H1 (cell line): ENCODE results near the gene CCBE1. TPM values are rescaled to one million over a fixed set of nuclear protein-coding genes. Genes with fewer than 3 reads are reported as not detected.

Experiments used
- CTCF ChIA-PET: fragments of 300-600 bp; sonication (Branson Sonifier 250); formaldehyde crosslinking; loops from one replicate; lab custom pipeline; 2021; ENCODE audit not compliant: partially characterized antibody; lab: Charles Lee
- POLR2A ChIA-PET: fragments of 300-600 bp; sonication (Branson Sonifier 250); formaldehyde crosslinking; loops from one replicate; lab custom pipeline; 2021; ENCODE audit warnings: inconsistent platforms; ENCODE audit not compliant: partially characterized antibody; lab: Charles Lee
- DNase-seq, 2 experiments: peaks; one replicate each; pipeline versions ENCODE4 v3.0.0 to v3.0.0-alpha.2; 2010 to 2022; ENCODE audit warnings: low spot score in 2 of 2, low read depth in 1 of 2, mixed read lengths in 1 of 2
- FAIRE-seq: peaks from 2 replicates; lab custom pipeline; 2011; peaks lifted over from hg19 to GRCh38; lab: Jason Lieb, UNC
- H2AFZ ChIP-seq: 2 replicates; pipeline ENCODE4 v1.8.1; 2012; ENCODE audit warnings: low read length, inconsistent platforms
- H2AK5ac ChIP-seq: 2 replicates; pipeline ENCODE4 v1.6.1; 2013; ENCODE audit warnings: low read depth, low read length
- H2BK120ac ChIP-seq: replicated peaks from 2 replicates; pipeline ENCODE3; 2013; ENCODE audit warnings: low read depth, low read length, inconsistent platforms
- H2BK12ac ChIP-seq: 2 replicates; pipeline ENCODE4 v1.6.1; 2013; ENCODE audit warnings: low read depth, low read length
- H2BK15ac ChIP-seq: 2 replicates; pipeline ENCODE4 v1.6.1; 2013; ENCODE audit warnings: low read length
- H2BK20ac ChIP-seq: 2 replicates; pipeline ENCODE4 v1.6.1; 2013; ENCODE audit warnings: low read length
- H2BK5ac ChIP-seq: 2 replicates; pipeline ENCODE4 v1.6.1; 2013; ENCODE audit warnings: low read depth, low read length
- H3K14ac ChIP-seq: 2 replicates; pipeline ENCODE4 v1.6.1; 2013; ENCODE audit warnings: inconsistent platforms; ENCODE audit not compliant: insufficient read length
- H3K18ac ChIP-seq: 2 replicates; pipeline ENCODE4 v1.6.1; 2013; ENCODE audit warnings: low read length; ENCODE audit errors: extremely low read depth
- H3K23ac ChIP-seq: 2 replicates; pipeline ENCODE4 v1.6.1; 2013; ENCODE audit warnings: inconsistent platforms; ENCODE audit not compliant: insufficient read length
- H3K23me2 ChIP-seq: 2 replicates; pipeline ENCODE4 v1.6.1; 2013; ENCODE audit warnings: low read depth, low read length
- H3K27ac ChIP-seq: 2 replicates; pipeline ENCODE4 v1.6.1; 2011; ENCODE audit warnings: low read depth, low read length, inconsistent platforms
- H3K27me3 ChIP-seq, 4 experiments: replicated peaks in 1 of 4; 1 replicate in 1 of 4; 2 replicates in 3 of 4; pipeline versions ENCODE4 v1.6.1 to v1.8.1; 2011 to 2013; ENCODE audit warnings: low read length in 3 of 4, mild to moderate bottlenecking in 3 of 4, inconsistent platforms in 2 of 4, mixed read lengths in 2 of 4, moderate library complexity in 1 of 4; ENCODE audit not compliant: control insufficient read depth in 3 of 4, insufficient read depth in 3 of 4; ENCODE audit errors: extremely low read depth in 1 of 4
- H3K36me3 ChIP-seq, 4 experiments: 2 replicates each; pipeline versions ENCODE4 v1.6.1 to v1.8.1; 2011 to 2013; ENCODE audit warnings: mild to moderate bottlenecking in 4 of 4, low read length in 3 of 4, moderate library complexity in 2 of 4, control low read depth in 1 of 4, inconsistent platforms in 1 of 4; ENCODE audit not compliant: insufficient read depth in 4 of 4, control insufficient read depth in 2 of 4
- H3K4ac ChIP-seq: replicated peaks from 2 replicates; pipeline ENCODE3; 2013; ENCODE audit warnings: low read length, low read depth, mixed read lengths, inconsistent platforms; ENCODE audit not compliant: insufficient read length
- H3K4me1 ChIP-seq, 4 experiments: replicated peaks in 1 of 4; 1 replicate in 1 of 4; 2 replicates in 3 of 4; pipeline versions ENCODE4 v1.6.1 to v1.8.1; 2011 to 2013; ENCODE audit warnings: low read length in 3 of 4, inconsistent platforms in 2 of 4, mixed read lengths in 1 of 4; ENCODE audit not compliant: insufficient read depth in 4 of 4, control insufficient read depth in 3 of 4
- H3K4me2 ChIP-seq, 2 experiments: 2 replicates each; pipeline versions ENCODE4 v1.6.1 to v1.8.1; 2011 to 2013; ENCODE audit warnings: low read depth in 2 of 2, low read length in 2 of 2, control low read depth in 1 of 2, inconsistent platforms in 1 of 2, mild to moderate bottlenecking in 1 of 2; ENCODE audit not compliant: insufficient read depth in 1 of 2
- H3K4me3 ChIP-seq, 4 experiments: fragments of 200-600, 300-600 bp in 1 of 4; sonication (generic), shearing (Covaris generic), sonication (Bioruptor Twin) in 1 of 4; 2 replicates each; pipeline versions ENCODE4 v1.5.1 to v1.8.1; 2011 to 2016; ENCODE audit warnings: low read length in 4 of 4, low read depth in 3 of 4, control low read depth in 2 of 4, inconsistent platforms in 2 of 4, mild to moderate bottlenecking in 2 of 4, mixed read lengths in 1 of 4, moderate library complexity in 1 of 4; ENCODE audit not compliant: insufficient read depth in 2 of 4; ENCODE audit errors: extremely low read depth in 1 of 4
- H3K56ac ChIP-seq: replicated peaks from 2 replicates; pipeline ENCODE3; 2013; ENCODE audit warnings: low read depth, mild to moderate bottlenecking, mixed read lengths, low read length, inconsistent platforms; ENCODE audit not compliant: insufficient read length
- H3K79me1 ChIP-seq: 2 replicates; pipeline ENCODE4 v1.6.1; 2013; ENCODE audit warnings: low read depth, low read length, control low read depth
- H3K79me2 ChIP-seq, 2 experiments: 2 replicates each; pipeline versions ENCODE4 v1.6.1 to v1.8.1; 2012 to 2013; ENCODE audit warnings: low read length in 2 of 2, mild to moderate bottlenecking in 2 of 2, inconsistent platforms in 1 of 2; ENCODE audit not compliant: insufficient read depth in 2 of 2, control insufficient read depth in 1 of 2
- H3K9ac ChIP-seq, 4 experiments: replicated peaks in 1 of 4; 1 replicate in 1 of 4; 2 replicates in 3 of 4; pipeline versions ENCODE4 v1.6.1 to v1.8.1; 2011 to 2013; ENCODE audit warnings: low read depth in 3 of 4, low read length in 3 of 4, control low read depth in 2 of 4, mild to moderate bottlenecking in 2 of 4, moderate library complexity in 2 of 4, inconsistent platforms in 1 of 4; ENCODE audit errors: extremely low read depth in 1 of 4
- H3K9me3 ChIP-seq, 2 experiments: 2 replicates each; pipeline versions ENCODE4 v1.6.1 to v1.8.1; 2012 to 2013; ENCODE audit warnings: mild to moderate bottlenecking in 2 of 2, moderate library complexity in 2 of 2, control low read depth in 1 of 2, inconsistent platforms in 1 of 2, low read depth in 1 of 2, low read length in 1 of 2, mixed read lengths in 1 of 2; ENCODE audit not compliant: insufficient read depth in 2 of 2
- H4K20me1 ChIP-seq, 2 experiments: replicated peaks in 1 of 2; 2 replicates each; pipeline versions ENCODE3 to v1.8.1; 2011 to 2013; ENCODE audit warnings: inconsistent platforms in 2 of 2, low read length in 2 of 2, mild to moderate bottlenecking in 1 of 2; ENCODE audit not compliant: insufficient read depth in 2 of 2, control insufficient read depth in 1 of 2
- H4K5ac ChIP-seq: 2 replicates; pipeline ENCODE4 v1.6.1; 2013; ENCODE audit warnings: low read length, low read depth, mixed read lengths, inconsistent platforms; ENCODE audit not compliant: insufficient read length
- H4K8ac ChIP-seq: 2 replicates; pipeline ENCODE4 v1.8.0; 2013; ENCODE audit warnings: mild to moderate bottlenecking, moderate library complexity, low read length, inconsistent platforms; ENCODE audit not compliant: insufficient read depth; ENCODE audit errors: extremely low read depth
- H4K91ac ChIP-seq: replicated peaks from 2 replicates; pipeline ENCODE3; 2013; ENCODE audit warnings: low read length, mixed read lengths, inconsistent platforms; ENCODE audit not compliant: insufficient read length
- SUZ12 ChIP-seq: fragments of 200-600 bp; sonication (generic); IDR thresholded peaks from 2 replicates; pipeline ENCODE4 v1.6.1; 2012; ENCODE audit warnings: mild to moderate bottlenecking, inconsistent platforms, low read length, moderate library complexity, mixed read lengths
- WGBS, 2 experiments: shearing (Covaris generic) in 1 of 2; methylation state at CpG; one replicate each; pipeline versions ENCODE4 v1.1.6 to v1.1.7; 2013 to 2015; ENCODE audit warnings: low lambda C conversion rate in 2 of 2, mixed read lengths in 2 of 2, inconsistent platforms in 1 of 2, low coverage in 1 of 2, missing lambda C conversion rate in 1 of 2; ENCODE audit not compliant: insufficient replicate concordance in 2 of 2, insufficient coverage in 1 of 2, insufficient read length in 1 of 2; ENCODE audit errors: extremely low coverage in 1 of 2, missing lambda C conversion rate in 1 of 2; 5-methylcytosine and 5-hydroxymethylcytosine counted together
- polyA plus RNA-seq, 7 experiments: library from polyadenylated mRNA; depleted of rRNA in 3 of 7; stranded (reverse) in 5 of 7; unstranded in 2 of 7; fragments of >200 nt in 5 of 7; fragments of 200-250 nt in 2 of 7; gene quantifications; 1 replicate in 5 of 7; 2 replicates in 1 of 7; 4 replicates in 1 of 7; pipeline versions ENCODE4 v1.2.1 to v1.2.3, GENCODE V29; 2011 to 2013; ENCODE audit warnings: missing spikeins in 2 of 7, mixed read lengths in 2 of 7
- total RNA-seq: library from RNA; stranded (reverse); fragmentation: NEBNext Ultra II Directional; extraction: Animal tissue kit (Norgen Biotek cat#: 25700); gene quantifications from 2 replicates; pipeline ENCODE4 v1.2.1, GENCODE V29; 2021
- TF ChIP-seq, protein P1 (sequence below): IDR thresholded peaks from 2 replicates; pipeline ENCODE4 v1.6.1; 2011; ENCODE audit warnings: low read depth, mild to moderate bottlenecking, low read length; ENCODE audit not compliant: insufficient read depth
- TF ChIP-seq, protein P2 (sequence below), 3 experiments: IDR thresholded peaks; 1 replicate in 2 of 3; 2 replicates in 1 of 3; pipeline versions ENCODE4 v1.5.1 to v1.6.1; 2011; ENCODE audit warnings: low read length in 3 of 3, mild to moderate bottlenecking in 3 of 3, inconsistent platforms in 2 of 3, low read depth in 1 of 3, moderate library complexity in 1 of 3; ENCODE audit not compliant: insufficient read depth in 1 of 3; ENCODE audit errors: control extremely low read depth in 1 of 3

The CCBE1 gene
- total and polyA plus RNA-seq, 2 of the 8 experiments (the other 6 are each of a cell fraction or from before 2014, with no cell fraction given): 2.1 to 2.6 TPM

- Histone ChIP-seq H3K27ac (no peak overlapping the region), H2AFZ (no peak overlapping the region), H2BK12ac (no peak overlapping the region), H3K23me2 (peaks cover 3% of the 10 kb centered on the region; the same call in 1 of the 2 replicates), H3K4ac (no peak overlapping the region), H4K5ac (no peak overlapping the region), H3K18ac (no peak overlapping the region), H3K14ac (no peak overlapping the region), H3K4me3 (no peak overlapping the region), H3K4me2 (no peak overlapping the region), H3K4me1 (peaks cover 0 to 2% (median 0%) of the 10 kb centered on the region in 4 experiments; a peak in 1 of 7 replicates), H2AK5ac (no peak overlapping the region), H4K91ac (no peak overlapping the region), H4K20me1 (no peaks in the 10 kb centered on the region), H3K27me3 (no peaks in the 10 kb centered on the region), H3K23ac (no peak overlapping the region), H3K36me3 (no peaks in the 10 kb centered on the region), H2BK5ac (no peak overlapping the region), H2BK20ac (no peak overlapping the region), H3K79me2 (no peaks in the 10 kb centered on the region), H2BK120ac (no peak overlapping the region), H4K8ac (no peak overlapping the region), H3K79me1 (no peaks in the 10 kb centered on the region), H3K56ac (no peak overlapping the region), H3K9ac (no peak overlapping the region), H2BK15ac (no peak overlapping the region), H3K9me3 (no peaks in the 10 kb centered on the region)
- DNase-seq (no peak), FAIRE-seq (no peak)
- WGBS, 2 experiments: 82% methylated on average over 1 of the region's 1 CpG; no CpG with 5 or more reads in 1 of the 2 experiments
- ChIA-PET POLR2A (interaction anchor here (0.6 kb wide), 1 partner anchor 1286 kb away, joined by 3 read pairs; no protein-coding TSS in a partner anchor), CTCF (interaction anchor here (0.6 to 6.5 kb wide), 51 partner anchors 10 to 1870 kb away, joined by 3 to 106 read pairs (median 4); partner anchors contain the start of gene CCBE1)
- TF ChIP-seq, protein P1, sequence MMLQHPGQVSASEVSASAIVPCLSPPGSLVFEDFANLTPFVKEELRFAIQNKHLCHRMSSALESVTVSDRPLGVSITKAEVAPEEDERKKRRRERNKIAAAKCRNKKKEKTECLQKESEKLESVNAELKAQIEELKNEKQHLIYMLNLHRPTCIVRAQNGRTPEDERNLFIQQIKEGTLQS: no peak
- TF ChIP-seq, protein P2, sequence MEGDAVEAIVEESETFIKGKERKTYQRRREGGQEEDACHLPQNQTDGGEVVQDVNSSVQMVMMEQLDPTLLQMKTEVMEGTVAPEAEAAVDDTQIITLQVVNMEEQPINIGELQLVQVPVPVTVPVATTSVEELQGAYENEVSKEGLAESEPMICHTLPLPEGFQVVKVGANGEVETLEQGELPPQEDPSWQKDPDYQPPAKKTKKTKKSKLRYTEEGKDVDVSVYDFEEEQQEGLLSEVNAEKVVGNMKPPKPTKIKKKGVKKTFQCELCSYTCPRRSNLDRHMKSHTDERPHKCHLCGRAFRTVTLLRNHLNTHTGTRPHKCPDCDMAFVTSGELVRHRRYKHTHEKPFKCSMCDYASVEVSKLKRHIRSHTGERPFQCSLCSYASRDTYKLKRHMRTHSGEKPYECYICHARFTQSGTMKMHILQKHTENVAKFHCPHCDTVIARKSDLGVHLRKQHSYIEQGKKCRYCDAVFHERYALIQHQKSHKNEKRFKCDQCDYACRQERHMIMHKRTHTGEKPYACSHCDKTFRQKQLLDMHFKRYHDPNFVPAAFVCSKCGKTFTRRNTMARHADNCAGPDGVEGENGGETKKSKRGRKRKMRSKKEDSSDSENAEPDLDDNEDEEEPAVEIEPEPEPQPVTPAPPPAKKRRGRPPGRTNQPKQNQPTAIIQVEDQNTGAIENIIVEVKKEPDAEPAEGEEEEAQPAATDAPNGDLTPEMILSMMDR (IDR thresholded peaks at IDR 0.05; ENCODE audit: control extremely low read depth in 1 of 3, insufficient read depth in 1 of 3, low read depth in 1 of 3, low read length in 3 of 3): no peak
- no peak for TF ChIP-seq SUZ12
These were observed 237.2 kb downstream of the CCBE1 start for GRCh38 chr18:59460072-59460420.
